Ishikawa (cell line): ENCODE results near the gene DSCAML1.

ENCODE experiments used
- CEBPB ChIP-seq: IDR thresholded peaks from 2 replicates; pipeline ENCODE4 v1.6.1; 2012
- CREB1 ChIP-seq: IDR thresholded peaks from 2 replicates; pipeline ENCODE4 v1.6.1; 2012; ENCODE audit warnings: low read depth
- EGR1 ChIP-seq: IDR thresholded peaks from 2 replicates; pipeline ENCODE4 v1.6.1; 2012
- EP300 ChIP-seq: IDR thresholded peaks from 2 replicates; pipeline ENCODE4 v1.6.1; 2012; ENCODE audit warnings: borderline replicate concordance
- FOXM1 ChIP-seq: IDR thresholded peaks from 2 replicates; pipeline ENCODE4 v1.6.1; 2012; ENCODE audit warnings: low read depth, borderline replicate concordance
- NFIC ChIP-seq: IDR thresholded peaks from 2 replicates; pipeline ENCODE4 v1.6.1; 2012
- RAD21 ChIP-seq: IDR thresholded peaks from 2 replicates; pipeline ENCODE4 v1.6.1; 2012; ENCODE audit warnings: low read depth
- TAF1 ChIP-seq: IDR thresholded peaks from 2 replicates; pipeline ENCODE4 v1.6.1; 2012; ENCODE audit warnings: low read depth, mild to moderate bottlenecking
- TCF12 ChIP-seq: IDR thresholded peaks from 2 replicates; pipeline ENCODE4 v1.6.1; 2012; ENCODE audit warnings: low read depth
- TEAD4 ChIP-seq: IDR thresholded peaks from 2 replicates; pipeline ENCODE4 v1.6.1; 2012
- YY1 ChIP-seq: IDR thresholded peaks from 2 replicates; pipeline ENCODE4 v1.6.1; 2012; ENCODE audit warnings: low read depth
- ZBTB7A ChIP-seq: IDR thresholded peaks from 2 replicates; pipeline ENCODE4 v1.6.1; 2012; ENCODE audit warnings: low read depth
- TF ChIP-seq, protein P1 (sequence below): IDR thresholded peaks from 2 replicates; pipeline ENCODE4 v1.6.1; 2012; ENCODE audit warnings: low read depth, mild to moderate bottlenecking
- TF ChIP-seq, protein P2 (sequence below): IDR thresholded peaks from 2 replicates; pipeline ENCODE4 v1.6.1; 2012
- TF ChIP-seq, protein P3 (sequence below): IDR thresholded peaks from 2 replicates; pipeline ENCODE4 v1.6.1; 2012

Gene DSCAML1

DNA sequence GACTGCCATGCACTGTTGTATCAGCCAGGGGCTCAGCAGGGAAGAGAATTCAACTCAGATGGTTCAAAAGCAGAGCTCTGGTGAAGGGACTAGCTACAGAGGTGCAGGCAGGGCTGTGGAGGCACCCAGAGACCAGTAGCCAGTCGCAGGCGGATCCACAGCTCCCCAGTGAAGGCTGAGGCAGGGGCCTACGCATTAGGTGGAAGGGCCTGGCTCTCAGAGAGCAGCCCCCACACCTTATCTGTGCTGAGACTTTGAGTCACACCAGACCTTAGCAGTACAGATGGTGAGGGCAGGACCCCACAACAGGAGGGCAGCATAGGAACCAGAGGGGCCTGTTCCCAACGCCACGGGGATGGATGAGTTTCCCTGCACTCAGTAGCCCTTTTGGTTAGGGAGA is 189.6 kb downstream of the DSCAML1 start:
- TF ChIP-seq CEBPB: no peak
- TF ChIP-seq EP300: no peak
- no peak for TF ChIP-seq RAD21
- TF ChIP-seq, protein P1, sequence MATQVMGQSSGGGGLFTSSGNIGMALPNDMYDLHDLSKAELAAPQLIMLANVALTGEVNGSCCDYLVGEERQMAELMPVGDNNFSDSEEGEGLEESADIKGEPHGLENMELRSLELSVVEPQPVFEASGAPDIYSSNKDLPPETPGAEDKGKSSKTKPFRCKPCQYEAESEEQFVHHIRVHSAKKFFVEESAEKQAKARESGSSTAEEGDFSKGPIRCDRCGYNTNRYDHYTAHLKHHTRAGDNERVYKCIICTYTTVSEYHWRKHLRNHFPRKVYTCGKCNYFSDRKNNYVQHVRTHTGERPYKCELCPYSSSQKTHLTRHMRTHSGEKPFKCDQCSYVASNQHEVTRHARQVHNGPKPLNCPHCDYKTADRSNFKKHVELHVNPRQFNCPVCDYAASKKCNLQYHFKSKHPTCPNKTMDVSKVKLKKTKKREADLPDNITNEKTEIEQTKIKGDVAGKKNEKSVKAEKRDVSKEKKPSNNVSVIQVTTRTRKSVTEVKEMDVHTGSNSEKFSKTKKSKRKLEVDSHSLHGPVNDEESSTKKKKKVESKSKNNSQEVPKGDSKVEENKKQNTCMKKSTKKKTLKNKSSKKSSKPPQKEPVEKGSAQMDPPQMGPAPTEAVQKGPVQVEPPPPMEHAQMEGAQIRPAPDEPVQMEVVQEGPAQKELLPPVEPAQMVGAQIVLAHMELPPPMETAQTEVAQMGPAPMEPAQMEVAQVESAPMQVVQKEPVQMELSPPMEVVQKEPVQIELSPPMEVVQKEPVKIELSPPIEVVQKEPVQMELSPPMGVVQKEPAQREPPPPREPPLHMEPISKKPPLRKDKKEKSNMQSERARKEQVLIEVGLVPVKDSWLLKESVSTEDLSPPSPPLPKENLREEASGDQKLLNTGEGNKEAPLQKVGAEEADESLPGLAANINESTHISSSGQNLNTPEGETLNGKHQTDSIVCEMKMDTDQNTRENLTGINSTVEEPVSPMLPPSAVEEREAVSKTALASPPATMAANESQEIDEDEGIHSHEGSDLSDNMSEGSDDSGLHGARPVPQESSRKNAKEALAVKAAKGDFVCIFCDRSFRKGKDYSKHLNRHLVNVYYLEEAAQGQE: no peak
- no peak for TF ChIP-seq TEAD4
- no peak for TF ChIP-seq EGR1
- no peak for TF ChIP-seq CREB1
- TF ChIP-seq NFIC: no peak
- TF ChIP-seq, protein P2, sequence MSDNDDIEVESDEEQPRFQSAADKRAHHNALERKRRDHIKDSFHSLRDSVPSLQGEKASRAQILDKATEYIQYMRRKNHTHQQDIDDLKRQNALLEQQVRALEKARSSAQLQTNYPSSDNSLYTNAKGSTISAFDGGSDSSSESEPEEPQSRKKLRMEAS: no peak

DNA sequence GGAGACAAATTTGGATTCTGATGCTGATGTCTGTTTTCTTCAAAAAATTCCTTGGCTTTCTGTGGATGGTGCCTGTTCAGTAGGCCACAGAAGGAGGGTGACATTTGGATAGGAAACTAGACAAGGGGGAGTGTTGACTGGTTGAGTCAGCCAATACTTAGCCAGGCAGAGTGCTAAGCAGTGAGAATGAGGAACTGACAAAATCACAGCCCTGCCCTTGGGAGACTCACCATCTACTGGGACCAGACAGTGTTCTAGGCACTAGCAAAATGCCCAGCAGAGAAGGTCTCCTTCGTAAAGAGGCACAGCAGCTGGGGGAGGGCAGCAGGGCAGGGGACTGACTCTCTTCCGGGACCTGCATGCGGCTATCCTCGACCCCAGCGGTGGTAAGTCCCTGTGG is 190.2 kb downstream of the DSCAML1 start:
- TF ChIP-seq EP300 (no peak), TCF12 (no peak), CEBPB (no peak), TAF1 (no peak), CREB1 (no peak), TEAD4 (no peak), FOXM1 (no peak), NFIC (no peak), YY1 (no peak), EGR1 (no peak), ZBTB7A (no peak), RAD21 (no peak)
- TF ChIP-seq, protein P1: no peak
- TF ChIP-seq, protein P2: no peak
- TF ChIP-seq, protein P3, sequence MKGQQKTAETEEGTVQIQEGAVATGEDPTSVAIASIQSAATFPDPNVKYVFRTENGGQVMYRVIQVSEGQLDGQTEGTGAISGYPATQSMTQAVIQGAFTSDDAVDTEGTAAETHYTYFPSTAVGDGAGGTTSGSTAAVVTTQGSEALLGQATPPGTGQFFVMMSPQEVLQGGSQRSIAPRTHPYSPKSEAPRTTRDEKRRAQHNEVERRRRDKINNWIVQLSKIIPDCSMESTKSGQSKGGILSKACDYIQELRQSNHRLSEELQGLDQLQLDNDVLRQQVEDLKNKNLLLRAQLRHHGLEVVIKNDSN: no peak

DNA sequence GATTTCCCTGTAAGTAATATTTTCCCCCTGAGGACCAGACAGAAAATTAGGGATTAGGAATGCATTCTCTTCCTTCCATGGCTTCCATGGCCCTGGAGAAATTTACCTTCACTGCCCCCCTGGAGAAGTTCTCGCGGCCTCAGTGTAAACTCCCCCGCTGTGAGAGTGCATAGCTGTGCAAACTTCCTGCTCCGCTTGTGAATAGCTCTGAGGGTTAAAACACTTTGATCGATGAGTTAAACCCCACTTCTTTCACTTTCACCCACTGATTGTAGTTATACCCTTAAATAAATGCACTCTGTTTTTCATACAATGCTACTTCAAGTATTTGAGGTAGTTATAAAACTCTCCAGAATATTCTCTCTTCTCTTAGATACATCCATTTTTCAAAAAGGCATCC is 190.8 kb downstream of the DSCAML1 start:
- TF ChIP-seq RAD21: no peak
- TF ChIP-seq EP300: no peak
- TF ChIP-seq CREB1: no peak
- no peak for TF ChIP-seq EGR1
- TF ChIP-seq TEAD4: no peak
- TF ChIP-seq FOXM1: no peak
- no peak for TF ChIP-seq YY1
- TF ChIP-seq CEBPB: no peak
- no peak for TF ChIP-seq NFIC
- TF ChIP-seq, protein P1: no peak
- TF ChIP-seq ZBTB7A: no peak
- no peak for TF ChIP-seq TCF12
- TF ChIP-seq, protein P3: no peak
- no peak for TF ChIP-seq TAF1
- TF ChIP-seq, protein P2: no peak

DNA sequence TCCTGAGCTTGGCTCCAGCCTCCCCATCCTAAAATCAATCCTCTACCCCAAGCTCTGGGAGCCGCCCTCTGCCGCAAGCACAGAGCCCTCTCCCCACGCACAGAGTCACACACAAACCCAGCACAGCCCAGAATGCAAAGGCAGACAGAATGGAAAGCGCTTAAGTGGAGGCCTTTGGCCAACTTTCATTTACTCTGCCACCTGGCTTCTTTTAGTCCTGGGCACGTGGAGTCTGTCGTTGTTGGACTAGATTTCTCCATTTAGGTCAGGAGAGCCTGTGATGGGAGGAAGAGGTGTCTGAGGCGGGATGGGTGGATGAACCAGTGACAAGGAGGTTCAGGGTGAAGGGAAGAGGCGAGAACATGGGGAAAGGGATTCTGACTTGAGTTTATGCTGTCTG is 191.7 kb downstream of the DSCAML1 start:
- no peak for TF ChIP-seq TEAD4
- TF ChIP-seq NFIC: no peak
- no peak for TF ChIP-seq TAF1
- TF ChIP-seq, protein P1: no peak
- TF ChIP-seq RAD21: no peak
- no peak for TF ChIP-seq YY1
- TF ChIP-seq, protein P3: no peak
- TF ChIP-seq, protein P2: no peak
- no peak for TF ChIP-seq CREB1
- no peak for TF ChIP-seq EGR1
- no peak for TF ChIP-seq TCF12
- no peak for TF ChIP-seq EP300
- no peak for TF ChIP-seq CEBPB
